Left renal pelvis (tissue), 4 donors: Measurements from ENCODE around the gene CD96. TPM values are rescaled to one million over a fixed set of nuclear protein-coding genes. Genes with fewer than 3 reads are reported as not detected.

Source experiments
- DNase-seq, 4 donors: peaks; one replicate each; pipeline ENCODE4 v3.0.0-alpha.2; 2013; ENCODE audit warnings: low read depth in 4 of 4, low spot score in 3 of 4
- polyA plus RNA-seq, 4 donors: library from polyadenylated mRNA; unstranded; fragments of 120-200 nt; gene quantifications; one replicate each; pipeline ENCODE4 v1.2.1, GENCODE V29; 2013; ENCODE audit not compliant: insufficient read length in 4 of 4

The CD96 gene
- polyA plus RNA-seq, 4 donors, result 0.60 to 2.9 (median 1.6) TPM

- no peak for DNase-seq
Measured at GRCh38 chr3:111592143-111592542, 50.1 kb downstream of the CD96 start.

GRCh38 chr3:111592936-111593335, 50.9 kb downstream of the CD96 start:
- DNase-seq, result no peak

GRCh38 chr3:111593666-111594065, 51.7 kb downstream of the CD96 start:
- DNase-seq, result no peak

GRCh38 chr3:111594205-111594604, 52.2 kb downstream of the CD96 start:
- DNase-seq, result no peak

- no peak for DNase-seq
Measured at GRCh38 chr3:111594781-111595180, 52.8 kb downstream of the CD96 start.

GRCh38 chr3:111595232-111595631, 53.2 kb downstream of the CD96 start, which contains the start of gene ZBED2:
Gene ZBED2, minus strand, starts transcription at chr3:111595346. Its CDS starts 1,145 bp downstream, at chr3:111594201.
- no peak for DNase-seq

GRCh38 chr3:111596328-111596727, 54.3 kb downstream of the CD96 start:
- DNase-seq, result no peak

- DNase-seq, result no peak
Measured at GRCh38 chr3:111598139-111598538, 56.1 kb downstream of the CD96 start.

- no peak for DNase-seq
Measured at GRCh38 chr3:111598552-111598951, 56.6 kb downstream of the CD96 start.

GRCh38 chr3:111601810-111602209, 59.8 kb downstream of the CD96 start:
- no peak for DNase-seq

GRCh38 chr3:111603679-111604078, 61.7 kb downstream of the CD96 start:
- no peak for DNase-seq

- DNase-seq, result no peak
Measured at GRCh38 chr3:111604119-111604518, 62.1 kb downstream of the CD96 start.

GRCh38 chr3:111605018-111605417, 63.0 kb downstream of the CD96 start:
- no peak for DNase-seq

- DNase-seq, result no peak
Measured at GRCh38 chr3:111605493-111605892, 63.5 kb downstream of the CD96 start.

GRCh38 chr3:111607240-111607920, 65.4 kb downstream of the CD96 start:
- DNase-seq, result no peak

- no peak for DNase-seq
Measured at GRCh38 chr3:111608383-111608782, 66.4 kb downstream of the CD96 start.

- no peak for DNase-seq
Measured at GRCh38 chr3:111609700-111610099, 67.7 kb downstream of the CD96 start.

- DNase-seq, result no peak
Measured at GRCh38 chr3:111610189-111610588, 68.2 kb downstream of the CD96 start.

GRCh38 chr3:111610612-111611054, 68.6 kb downstream of the CD96 start:
- no peak for DNase-seq

GRCh38 chr3:111613294-111613693, 71.3 kb downstream of the CD96 start:
- no peak for DNase-seq

- no peak for DNase-seq
Measured at GRCh38 chr3:111615880-111616279, 73.9 kb downstream of the CD96 start.

- DNase-seq, result no peak
Measured at GRCh38 chr3:111616417-111617105, 74.6 kb downstream of the CD96 start.
